ENCODE data around the gene NPAS3. TPM values are rescaled to one million over a fixed set of nuclear protein-coding genes. Genes with fewer than 3 reads are reported as not detected.

Gene NPAS3
- total RNA-seq, 1 experiment from 2014 or later = not detected

DNA sequence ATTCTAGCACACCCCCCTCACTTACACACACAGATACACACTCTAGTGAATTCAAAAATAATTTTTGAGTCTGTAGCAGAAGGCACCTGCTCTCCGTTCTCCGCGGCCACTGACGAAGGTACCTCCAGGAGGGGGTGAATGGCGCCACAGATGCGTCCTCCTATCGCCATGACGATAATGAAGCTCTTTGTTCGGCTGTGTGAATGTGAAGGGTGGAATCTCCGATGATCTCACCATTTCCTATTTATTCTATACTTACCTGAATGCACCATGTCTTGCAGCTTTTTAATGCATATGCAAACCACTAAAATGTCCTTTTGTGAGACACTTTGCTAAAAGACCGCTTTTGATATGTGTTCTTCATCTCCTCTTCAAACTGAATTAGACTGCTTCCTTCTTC, 849.5 kb downstream of the NPAS3 start:
- Histone ChIP-seq H3F3A (ENCODE audit: insufficient read depth, low read depth) (no peaks in the 10 kb centered on the region), H3K4me2 (no peak overlapping the region), H3K9me2 (ENCODE audit: insufficient read depth) (no peaks in the 10 kb centered on the region), H3K27ac (no peak overlapping the region), H4K20me1 (ENCODE audit: insufficient read depth) (no peaks in the 10 kb centered on the region), H3K9me3 (ENCODE audit: insufficient read depth, low read depth) (no peaks in the 10 kb centered on the region), H3K79me2 (ENCODE audit: low read depth) (no peaks in the 10 kb centered on the region), H3K36me3 (ENCODE audit: low read depth) (no peaks in the 10 kb centered on the region), H3K27me3 (ENCODE audit: insufficient read depth, low read depth) (no peaks in the 10 kb centered on the region), H3K4me1 (replicated peaks; ENCODE audit: insufficient read depth) (no peaks in the 10 kb centered on the region; the same call in 1 of the 2 replicates), H3K4me3 (no peak overlapping the region), H2AFZ (no peak overlapping the region)
- ChIA-PET CTCF (no interaction called here), POLR2A (ENCODE audit: unreplicated experiment) (no interaction called here)
- no TSS peak for BruUV-seq (replicated peaks)
- intact Hi-C loops (cut with micrococcal nuclease; ENCODE audit: unreplicated experiment) = no loop called here
- TF ChIP-seq CTCF (conservative IDR thresholded peaks at IDR 0.05) (no peak), EZH2 (IDR thresholded peaks at IDR 0.05; ENCODE audit: low read depth) (no peak)
- DNase-seq = no peak

DNA sequence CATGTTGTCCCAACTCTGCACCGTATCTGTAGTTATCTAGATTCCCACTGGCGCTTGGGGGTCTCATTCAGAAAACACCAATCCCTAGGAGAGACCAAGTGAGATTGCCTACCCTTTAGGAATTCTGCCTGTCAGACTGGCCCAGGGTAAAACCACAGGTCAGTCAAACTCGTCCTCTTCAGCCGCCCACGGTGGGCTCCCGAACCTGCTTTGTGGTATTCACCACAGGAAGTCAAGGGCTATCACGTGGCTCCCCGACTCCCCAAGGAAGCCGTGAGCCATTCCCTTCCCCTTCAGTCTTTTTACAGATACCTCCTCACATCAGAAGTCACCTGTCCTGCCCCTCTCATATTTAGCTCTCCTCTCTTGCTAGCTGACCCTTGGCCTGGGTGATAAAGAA, 852.3 kb downstream of the NPAS3 start:
- no peaks in the 10 kb centered on the region for H3F3A ChIP-seq (ENCODE audit: insufficient read depth, low read depth)
- no peaks in the 10 kb centered on the region for H3K9me2 ChIP-seq (ENCODE audit: insufficient read depth)
- intact Hi-C loops (cut with micrococcal nuclease; ENCODE audit: unreplicated experiment) = loop anchor here (5.0 kb wide), 2 partner anchors 314 to 436 kb away; no protein-coding TSS in a partner anchor
- no peaks in the 10 kb centered on the region for H4K20me1 ChIP-seq (ENCODE audit: insufficient read depth)
- no peak overlapping the region for H3K4me3 ChIP-seq
- POLR2A ChIA-PET (ENCODE audit: unreplicated experiment) = no interaction called here
- no peaks in the 10 kb centered on the region for H3K27me3 ChIP-seq (ENCODE audit: insufficient read depth, low read depth)
- H3K27ac ChIP-seq = no peak overlapping the region
- TF ChIP-seq EZH2 (IDR thresholded peaks at IDR 0.05; ENCODE audit: low read depth) (no peak), CTCF (conservative IDR thresholded peaks at IDR 0.05) (no peak)
- H3K9me3 ChIP-seq (ENCODE audit: insufficient read depth, low read depth) = no peaks in the 10 kb centered on the region
- no peaks in the 10 kb centered on the region; the same call in 1 of the 2 replicates for H3K4me1 ChIP-seq (replicated peaks; ENCODE audit: insufficient read depth)
- no peak overlapping the region for H2AFZ ChIP-seq
- no TSS peak for BruUV-seq (replicated peaks)
- CTCF ChIA-PET = interaction anchor here (0.6 kb wide), 1 partner anchor 153 kb away, joined by 8 read pairs; no protein-coding TSS in a partner anchor
- no peaks in the 10 kb centered on the region for H3K79me2 ChIP-seq (ENCODE audit: low read depth)
- H3K4me2 ChIP-seq = no peak overlapping the region
- no peak for DNase-seq
- no peaks in the 10 kb centered on the region for H3K36me3 ChIP-seq (ENCODE audit: low read depth)

- H3K4me1 ChIP-seq (replicated peaks; ENCODE audit: insufficient read depth) = no peaks in the 10 kb centered on the region; the same call in 1 of the 2 replicates
- no peaks in the 10 kb centered on the region for H3K36me3 ChIP-seq (ENCODE audit: low read depth)
- no peaks in the 10 kb centered on the region for H3F3A ChIP-seq (ENCODE audit: insufficient read depth, low read depth)
- no peak for DNase-seq
- H3K79me2 ChIP-seq (ENCODE audit: low read depth) = no peaks in the 10 kb centered on the region
- H3K9me3 ChIP-seq (ENCODE audit: insufficient read depth, low read depth) = no peaks in the 10 kb centered on the region
- intact Hi-C loops (cut with micrococcal nuclease; ENCODE audit: unreplicated experiment) = loop anchor here (2.0 to 5.0 kb wide), 4 partner anchors 315 to 1215 kb away; no protein-coding TSS in a partner anchor
- ChIA-PET CTCF (interaction anchor here (1.2 kb wide), 1 partner anchor 14 kb away, joined by 3 read pairs; no protein-coding TSS in a partner anchor), POLR2A (ENCODE audit: unreplicated experiment) (interaction anchor here (0.5 kb wide), 1 partner anchor 1531 kb away, joined by 3 read pairs; no protein-coding TSS in a partner anchor)
- no peak for TF ChIP-seq EZH2 (IDR thresholded peaks at IDR 0.05; ENCODE audit: low read depth)
- TF ChIP-seq CTCF (conservative IDR thresholded peaks at IDR 0.05) = no peak
- H3K4me2 ChIP-seq = no peak overlapping the region
- H3K9me2 ChIP-seq (ENCODE audit: insufficient read depth) = no peaks in the 10 kb centered on the region
- no peak overlapping the region for H2AFZ ChIP-seq
- no TSS peak for BruUV-seq (replicated peaks)
- no peak overlapping the region for H3K4me3 ChIP-seq
- no peak overlapping the region for H3K27ac ChIP-seq
- no peaks in the 10 kb centered on the region for H4K20me1 ChIP-seq (ENCODE audit: insufficient read depth)
- H3K27me3 ChIP-seq (ENCODE audit: insufficient read depth, low read depth) = no peaks in the 10 kb centered on the region
Measured at GRCh38 chr14:33792009-33792719, 853.5 kb downstream of the NPAS3 start.
